H1 (cell line): Measurements from ENCODE around the gene CNTN3. TPM values are rescaled to one million over a fixed set of nuclear protein-coding genes. Genes with fewer than 3 reads are reported as not detected.

ENCODE experiments used
- CTCF ChIA-PET: fragments of 300-600 bp; sonication (Branson Sonifier 250); formaldehyde crosslinking; loops from one replicate; lab custom pipeline; 2021; ENCODE audit not compliant: partially characterized antibody; lab: Charles Lee
- POLR2A ChIA-PET: fragments of 300-600 bp; sonication (Branson Sonifier 250); formaldehyde crosslinking; loops from one replicate; lab custom pipeline; 2021; ENCODE audit warnings: inconsistent platforms; ENCODE audit not compliant: partially characterized antibody; lab: Charles Lee
- DNase-seq, 2 experiments: peaks; one replicate each; pipeline versions ENCODE4 v3.0.0 to v3.0.0-alpha.2; 2010 to 2022; ENCODE audit warnings: low spot score in 2 of 2, low read depth in 1 of 2, mixed read lengths in 1 of 2
- FAIRE-seq: peaks from 2 replicates; lab custom pipeline; 2011; peaks lifted over from hg19 to GRCh38; lab: Jason Lieb, UNC
- H2AFZ ChIP-seq: 2 replicates; pipeline ENCODE4 v1.8.1; 2012; ENCODE audit warnings: low read length, inconsistent platforms
- H2AK5ac ChIP-seq: 2 replicates; pipeline ENCODE4 v1.6.1; 2013; ENCODE audit warnings: low read depth, low read length
- H2BK120ac ChIP-seq: replicated peaks from 2 replicates; pipeline ENCODE3; 2013; ENCODE audit warnings: low read depth, low read length, inconsistent platforms
- H2BK12ac ChIP-seq: 2 replicates; pipeline ENCODE4 v1.6.1; 2013; ENCODE audit warnings: low read depth, low read length
- H2BK15ac ChIP-seq: 2 replicates; pipeline ENCODE4 v1.6.1; 2013; ENCODE audit warnings: low read length
- H2BK20ac ChIP-seq: 2 replicates; pipeline ENCODE4 v1.6.1; 2013; ENCODE audit warnings: low read length
- H2BK5ac ChIP-seq: 2 replicates; pipeline ENCODE4 v1.6.1; 2013; ENCODE audit warnings: low read depth, low read length
- H3K14ac ChIP-seq: 2 replicates; pipeline ENCODE4 v1.6.1; 2013; ENCODE audit warnings: inconsistent platforms; ENCODE audit not compliant: insufficient read length
- H3K18ac ChIP-seq: 2 replicates; pipeline ENCODE4 v1.6.1; 2013; ENCODE audit warnings: low read length; ENCODE audit errors: extremely low read depth
- H3K23ac ChIP-seq: 2 replicates; pipeline ENCODE4 v1.6.1; 2013; ENCODE audit warnings: inconsistent platforms; ENCODE audit not compliant: insufficient read length
- H3K23me2 ChIP-seq: 2 replicates; pipeline ENCODE4 v1.6.1; 2013; ENCODE audit warnings: low read depth, low read length
- H3K27ac ChIP-seq: 2 replicates; pipeline ENCODE4 v1.6.1; 2011; ENCODE audit warnings: low read depth, low read length, inconsistent platforms
- H3K27me3 ChIP-seq, 4 experiments: replicated peaks in 1 of 4; 1 replicate in 1 of 4; 2 replicates in 3 of 4; pipeline versions ENCODE4 v1.6.1 to v1.8.1; 2011 to 2013; ENCODE audit warnings: low read length in 3 of 4, mild to moderate bottlenecking in 3 of 4, inconsistent platforms in 2 of 4, mixed read lengths in 2 of 4, moderate library complexity in 1 of 4; ENCODE audit not compliant: control insufficient read depth in 3 of 4, insufficient read depth in 3 of 4; ENCODE audit errors: extremely low read depth in 1 of 4
- H3K36me3 ChIP-seq, 4 experiments: 2 replicates each; pipeline versions ENCODE4 v1.6.1 to v1.8.1; 2011 to 2013; ENCODE audit warnings: mild to moderate bottlenecking in 4 of 4, low read length in 3 of 4, moderate library complexity in 2 of 4, control low read depth in 1 of 4, inconsistent platforms in 1 of 4; ENCODE audit not compliant: insufficient read depth in 4 of 4, control insufficient read depth in 2 of 4
- H3K4ac ChIP-seq: replicated peaks from 2 replicates; pipeline ENCODE3; 2013; ENCODE audit warnings: low read length, low read depth, mixed read lengths, inconsistent platforms; ENCODE audit not compliant: insufficient read length
- H3K4me1 ChIP-seq, 4 experiments: replicated peaks in 1 of 4; 1 replicate in 1 of 4; 2 replicates in 3 of 4; pipeline versions ENCODE4 v1.6.1 to v1.8.1; 2011 to 2013; ENCODE audit warnings: low read length in 3 of 4, inconsistent platforms in 2 of 4, mixed read lengths in 1 of 4; ENCODE audit not compliant: insufficient read depth in 4 of 4, control insufficient read depth in 3 of 4
- H3K4me2 ChIP-seq, 2 experiments: 2 replicates each; pipeline versions ENCODE4 v1.6.1 to v1.8.1; 2011 to 2013; ENCODE audit warnings: low read depth in 2 of 2, low read length in 2 of 2, control low read depth in 1 of 2, inconsistent platforms in 1 of 2, mild to moderate bottlenecking in 1 of 2; ENCODE audit not compliant: insufficient read depth in 1 of 2
- H3K4me3 ChIP-seq, 4 experiments: fragments of 200-600, 300-600 bp in 1 of 4; sonication (generic), shearing (Covaris generic), sonication (Bioruptor Twin) in 1 of 4; 2 replicates each; pipeline versions ENCODE4 v1.5.1 to v1.8.1; 2011 to 2016; ENCODE audit warnings: low read length in 4 of 4, low read depth in 3 of 4, control low read depth in 2 of 4, inconsistent platforms in 2 of 4, mild to moderate bottlenecking in 2 of 4, mixed read lengths in 1 of 4, moderate library complexity in 1 of 4; ENCODE audit not compliant: insufficient read depth in 2 of 4; ENCODE audit errors: extremely low read depth in 1 of 4
- H3K56ac ChIP-seq: replicated peaks from 2 replicates; pipeline ENCODE3; 2013; ENCODE audit warnings: low read depth, mild to moderate bottlenecking, mixed read lengths, low read length, inconsistent platforms; ENCODE audit not compliant: insufficient read length
- H3K79me1 ChIP-seq: 2 replicates; pipeline ENCODE4 v1.6.1; 2013; ENCODE audit warnings: low read depth, low read length, control low read depth
- H3K79me2 ChIP-seq, 2 experiments: 2 replicates each; pipeline versions ENCODE4 v1.6.1 to v1.8.1; 2012 to 2013; ENCODE audit warnings: low read length in 2 of 2, mild to moderate bottlenecking in 2 of 2, inconsistent platforms in 1 of 2; ENCODE audit not compliant: insufficient read depth in 2 of 2, control insufficient read depth in 1 of 2
- H3K9ac ChIP-seq, 4 experiments: replicated peaks in 1 of 4; 1 replicate in 1 of 4; 2 replicates in 3 of 4; pipeline versions ENCODE4 v1.6.1 to v1.8.1; 2011 to 2013; ENCODE audit warnings: low read depth in 3 of 4, low read length in 3 of 4, control low read depth in 2 of 4, mild to moderate bottlenecking in 2 of 4, moderate library complexity in 2 of 4, inconsistent platforms in 1 of 4; ENCODE audit errors: extremely low read depth in 1 of 4
- H3K9me3 ChIP-seq, 2 experiments: 2 replicates each; pipeline versions ENCODE4 v1.6.1 to v1.8.1; 2012 to 2013; ENCODE audit warnings: mild to moderate bottlenecking in 2 of 2, moderate library complexity in 2 of 2, control low read depth in 1 of 2, inconsistent platforms in 1 of 2, low read depth in 1 of 2, low read length in 1 of 2, mixed read lengths in 1 of 2; ENCODE audit not compliant: insufficient read depth in 2 of 2
- H4K20me1 ChIP-seq, 2 experiments: replicated peaks in 1 of 2; 2 replicates each; pipeline versions ENCODE3 to v1.8.1; 2011 to 2013; ENCODE audit warnings: inconsistent platforms in 2 of 2, low read length in 2 of 2, mild to moderate bottlenecking in 1 of 2; ENCODE audit not compliant: insufficient read depth in 2 of 2, control insufficient read depth in 1 of 2
- H4K5ac ChIP-seq: 2 replicates; pipeline ENCODE4 v1.6.1; 2013; ENCODE audit warnings: low read length, low read depth, mixed read lengths, inconsistent platforms; ENCODE audit not compliant: insufficient read length
- H4K8ac ChIP-seq: 2 replicates; pipeline ENCODE4 v1.8.0; 2013; ENCODE audit warnings: mild to moderate bottlenecking, moderate library complexity, low read length, inconsistent platforms; ENCODE audit not compliant: insufficient read depth; ENCODE audit errors: extremely low read depth
- H4K91ac ChIP-seq: replicated peaks from 2 replicates; pipeline ENCODE3; 2013; ENCODE audit warnings: low read length, mixed read lengths, inconsistent platforms; ENCODE audit not compliant: insufficient read length
- BCL11A ChIP-seq, 2 experiments: IDR thresholded peaks; one replicate each; pipeline ENCODE4 v1.6.1; 2011; ENCODE audit warnings: low read depth in 2 of 2, low read length in 2 of 2, mild to moderate bottlenecking in 2 of 2
- BRCA1 ChIP-seq: IDR thresholded peaks from 2 replicates; pipeline ENCODE4 v1.6.1; 2012; ENCODE audit warnings: low read depth, low read length, improper control_type of control experiment
- CBX5 ChIP-seq: fragments of 300-800, 300-1000 bp; sonication (generic); IDR thresholded peaks from 2 replicates; pipeline ENCODE4 v1.7.1; 2016; ENCODE audit warnings: antibody characterized with exemption, low read length, low read depth
- CBX8 ChIP-seq: fragments of 300-800, 300-1000 bp; sonication (generic); IDR thresholded peaks from 2 replicates; pipeline ENCODE4 v1.7.1; 2016; ENCODE audit warnings: low read depth, low read length, borderline replicate concordance
- EP300 ChIP-seq, 2 experiments: IDR thresholded peaks; 1 replicate in 1 of 2; 2 replicates in 1 of 2; pipeline ENCODE4 v1.6.1; 2011 to 2012; ENCODE audit warnings: low read depth in 2 of 2, low read length in 2 of 2, mild to moderate bottlenecking in 2 of 2, borderline replicate concordance in 1 of 2, inconsistent platforms in 1 of 2, moderate library complexity in 1 of 2
- GABPA ChIP-seq: IDR thresholded peaks from 2 replicates; pipeline ENCODE4 v1.6.1; 2011; ENCODE audit warnings: mild to moderate bottlenecking, low read length, moderate library complexity, borderline replicate concordance; ENCODE audit not compliant: insufficient read depth
- KDM5A ChIP-seq: fragments of 200-600 bp; IDR thresholded peaks from 2 replicates; pipeline ENCODE4 v1.7.1; 2012; ENCODE audit warnings: mild to moderate bottlenecking, low read length, inconsistent platforms, mixed read lengths
- RAD21 ChIP-seq, 2 experiments: IDR thresholded peaks in 1 of 2; conservative IDR thresholded peaks in 1 of 2; 2 replicates each; pipeline ENCODE4 v1.6.1; 2011; ENCODE audit warnings: low read depth in 2 of 2, low read length in 2 of 2, improper control_type of control experiment in 1 of 2, inconsistent platforms in 1 of 2, mild to moderate bottlenecking in 1 of 2, moderate library complexity in 1 of 2
- RXRA ChIP-seq: IDR thresholded peaks from 2 replicates; pipeline ENCODE4 v1.6.1; 2011; ENCODE audit warnings: low read depth, mild to moderate bottlenecking, low read length, moderate library complexity; ENCODE audit not compliant: insufficient read depth
- SIN3A ChIP-seq, 2 experiments: IDR thresholded peaks in 1 of 2; conservative IDR thresholded peaks in 1 of 2; 2 replicates each; pipeline ENCODE4 v1.6.1; 2011 to 2012; ENCODE audit warnings: low read length in 2 of 2, improper control_type of control experiment in 1 of 2, low read depth in 1 of 2, mild to moderate bottlenecking in 1 of 2
- TCF12 ChIP-seq: IDR thresholded peaks from 2 replicates; pipeline ENCODE4 v1.6.1; 2011; ENCODE audit warnings: low read depth, mild to moderate bottlenecking, low read length
- TEAD4 ChIP-seq: IDR thresholded peaks from 2 replicates; pipeline ENCODE4 v1.6.1; 2012; ENCODE audit warnings: low read depth, low read length, inconsistent platforms, mixed read lengths
- WGBS, 2 experiments: shearing (Covaris generic) in 1 of 2; methylation state at CpG; one replicate each; pipeline versions ENCODE4 v1.1.6 to v1.1.7; 2013 to 2015; ENCODE audit warnings: low lambda C conversion rate in 2 of 2, mixed read lengths in 2 of 2, inconsistent platforms in 1 of 2, low coverage in 1 of 2, missing lambda C conversion rate in 1 of 2; ENCODE audit not compliant: insufficient replicate concordance in 2 of 2, insufficient coverage in 1 of 2, insufficient read length in 1 of 2; ENCODE audit errors: extremely low coverage in 1 of 2, missing lambda C conversion rate in 1 of 2; 5-methylcytosine and 5-hydroxymethylcytosine counted together
- polyA plus RNA-seq, 7 experiments: library from polyadenylated mRNA; depleted of rRNA in 3 of 7; stranded (reverse) in 5 of 7; unstranded in 2 of 7; fragments of >200 nt in 5 of 7; fragments of 200-250 nt in 2 of 7; gene quantifications; 1 replicate in 5 of 7; 2 replicates in 1 of 7; 4 replicates in 1 of 7; pipeline versions ENCODE4 v1.2.1 to v1.2.3, GENCODE V29; 2011 to 2013; ENCODE audit warnings: missing spikeins in 2 of 7, mixed read lengths in 2 of 7
- total RNA-seq: library from RNA; stranded (reverse); fragmentation: NEBNext Ultra II Directional; extraction: Animal tissue kit (Norgen Biotek cat#: 25700); gene quantifications from 2 replicates; pipeline ENCODE4 v1.2.1, GENCODE V29; 2021

Gene CNTN3
- total and polyA plus RNA-seq, 2 of the 8 experiments (the other 6 are each of a cell fraction or from before 2014, with no cell fraction given), result 0.11 to 0.13 TPM

DNA sequence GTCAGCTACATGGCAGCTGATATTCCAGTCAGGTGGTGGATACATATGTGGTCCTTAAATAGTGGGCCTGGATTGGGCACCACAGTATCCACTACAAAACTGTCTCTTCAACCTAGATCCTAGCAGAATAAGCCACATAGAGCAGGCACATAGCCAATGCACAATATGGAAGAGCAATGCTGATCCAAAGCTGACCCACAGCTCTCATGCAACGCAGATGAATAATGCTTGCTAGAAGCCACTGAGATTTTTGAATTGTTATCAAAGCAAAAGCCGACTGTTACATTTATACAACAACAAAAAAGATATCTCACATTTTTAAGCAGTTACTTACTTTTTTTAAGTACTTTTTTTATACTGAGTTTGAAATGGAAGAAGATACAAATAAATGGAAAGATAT is 11.2 kb downstream of the CNTN3 start:
- no peak overlapping the region for H3K56ac ChIP-seq

More for the DNA sequence above, 11.2 kb downstream of the CNTN3 start:
- no peak for DNase-seq
- TF ChIP-seq RAD21 (IDR thresholded peaks at IDR 0.05 in 1 of 2, conservative IDR thresholded peaks at IDR 0.05 in 1 of 2; ENCODE audit: low read depth in 2 of 2, low read length in 2 of 2) (no peak), TCF12 (no peak), KDM5A (no peak), RXRA (no peak), EP300 (IDR thresholded peaks at IDR 0.05; ENCODE audit: borderline replicate concordance in 1 of 2, low read depth in 2 of 2, low read length in 2 of 2) (no peak), TEAD4 (no peak), CBX8 (no peak), BCL11A (IDR thresholded peaks at IDR 0.05; ENCODE audit: low read depth in 2 of 2, low read length in 2 of 2) (no peak), GABPA (no peak), SIN3A (conservative IDR thresholded peaks at IDR 0.05 in 1 of 2, IDR thresholded peaks at IDR 0.05 in 1 of 2; ENCODE audit: low read depth in 1 of 2, low read length in 2 of 2) (no peak), CBX5 (no peak), BRCA1 (no peak)
- TF ChIP-seq, all 59 proteins: peak for 0
- no peak overlapping the region for H3K4ac ChIP-seq
- H3K79me1 ChIP-seq, result no peaks in the 10 kb centered on the region
- no peaks in the 10 kb centered on the region for H3K4me1 ChIP-seq
- H2BK12ac ChIP-seq, result no peak overlapping the region
- no peaks in the 10 kb centered on the region for H3K79me2 ChIP-seq
- H3K14ac ChIP-seq, result no peak overlapping the region
- no peaks in the 10 kb centered on the region for H4K20me1 ChIP-seq
- no peak overlapping the region for H2AFZ ChIP-seq
- FAIRE-seq, result no peak
- ChIA-PET CTCF (no interaction called here), POLR2A (no interaction called here)
- H2BK15ac ChIP-seq, result no peak overlapping the region
- H2AK5ac ChIP-seq, result no peak overlapping the region
- no peaks in the 10 kb centered on the region for H3K36me3 ChIP-seq
- no peak overlapping the region for H4K91ac ChIP-seq
- H3K23ac ChIP-seq, result no peak overlapping the region
- no peak overlapping the region for H3K9ac ChIP-seq
- peaks cover 0 to 5% of the 10 kb centered on the region in 2 experiments; a peak in 1 of 4 replicates for H3K9me3 ChIP-seq
- WGBS, 2 experiments, result 97% methylated on average over 2 of the region's 2 CpGs; no CpG with 5 or more reads in 1 of the 2 experiments
- H2BK5ac ChIP-seq, result no peak overlapping the region
- no peak overlapping the region for H4K5ac ChIP-seq
- no peak overlapping the region for H3K4me2 ChIP-seq
- H2BK20ac ChIP-seq, result no peak overlapping the region
- no peaks in the 10 kb centered on the region for H3K23me2 ChIP-seq
- H3K27ac ChIP-seq, result no peak overlapping the region
- H3K18ac ChIP-seq, result no peak overlapping the region
- no peak overlapping the region for H4K8ac ChIP-seq
- no peaks in the 10 kb centered on the region for H3K27me3 ChIP-seq
- H2BK120ac ChIP-seq, result no peak overlapping the region
- no peak overlapping the region for H3K4me3 ChIP-seq
